Stomach (tissue), 9 donors: ENCODE data around the gene EPB41. TPM values are rescaled to one million over a fixed set of nuclear protein-coding genes. Genes with fewer than 3 reads are reported as not detected.

ENCODE experiments used
- DNase-seq, 2 donors: peaks; one replicate each; pipeline versions ENCODE4 v3.0.0 to v3.0.0-alpha.2; 2013 to 2019
- H3K27ac ChIP-seq, 5 donors: fragments of 200-600 bp in 4 of 5; sonication (generic) in 4 of 5; one replicate each; pipeline ENCODE4 v1.5.1; 2013 to 2019; ENCODE audit warnings: mild to moderate bottlenecking in 1 of 5, moderate library complexity in 1 of 5
- H3K27me3 ChIP-seq, 3 donors: fragments of 200-600 bp; sonication (generic); one replicate each; pipeline ENCODE4 v1.5.1; 2017 to 2019; ENCODE audit warnings: mixed run types in 1 of 3
- H3K36me3 ChIP-seq, 4 donors: fragments of 200-600 bp; sonication (generic); 1 replicate in 3 of 4; 2 replicates in 1 of 4; pipeline ENCODE4 v1.5.1; 2016 to 2019
- H3K4me1 ChIP-seq, 4 donors: fragments of 200-600 bp; sonication (generic); one replicate each; pipeline ENCODE4 v1.5.1; 2016 to 2019
- H3K4me3 ChIP-seq, 4 donors: fragments of 200-600 bp; sonication (generic) in 3 of 4; one replicate each; pipeline ENCODE4 v1.5.1; 2016 to 2019; ENCODE audit warnings: mild to moderate bottlenecking in 1 of 4
- H3K9me3 ChIP-seq, 4 donors: fragments of 200-600 bp; sonication (generic); one replicate each; pipeline ENCODE4 v1.5.1; 2016 to 2019
- CTCF ChIP-seq, 7 experiments: fragments of 450-650 bp in 4 of 7; fragments of 200-600 bp in 3 of 7; sonication (generic) in 3 of 7; IDR thresholded peaks; one replicate each; pipeline ENCODE4 v1.5.1; 2016 to 2019; ENCODE audit warnings: antibody characterized with exemption in 7 of 7, control low read depth in 2 of 7, mild to moderate bottlenecking in 1 of 7
- EP300 ChIP-seq: sonication (generic); formaldehyde crosslinking; IDR thresholded peaks from one replicate; pipeline ENCODE4 v1.6.1; 2017; ENCODE audit warnings: antibody characterized with exemption
- POLR2A ChIP-seq, 4 donors: fragments of 450-650 bp; IDR thresholded peaks; one replicate each; pipeline ENCODE4 v1.6.1; 2016; ENCODE audit warnings: antibody characterized with exemption in 4 of 4, control low read depth in 2 of 4, mild to moderate bottlenecking in 1 of 4, moderate library complexity in 1 of 4
- POLR2AphosphoS5 ChIP-seq, 3 donors: sonication (generic); formaldehyde crosslinking; IDR thresholded peaks; one replicate each; pipeline ENCODE4 v1.6.1; 2016; ENCODE audit warnings: antibody characterized with exemption in 3 of 3
- WGBS, 5 donors: extraction: QIAGEN DNeasy Blood & Tissue Kit in 3 of 5; methylation state at CpG; one replicate each; pipeline versions ENCODE4 v1.1.5 to v1.1.7; 2013 to 2018; 5-methylcytosine and 5-hydroxymethylcytosine counted together
- intact Hi-C: fragments of 100-400 bp; cut with DNase I; formaldehyde crosslinking; loops from one replicate; pipeline ENCODE4 v1.15.1; 2023; ENCODE audit warnings: low total_unique reads
- polyA plus RNA-seq, 3 donors: library from polyadenylated mRNA; stranded (reverse); fragments of 200-250 nt; gene quantifications; one replicate each; pipeline ENCODE4 v1.2.3, GENCODE V29; 2013
- total RNA-seq, 5 donors: library from RNA; depleted of rRNA; stranded (reverse); fragments of >200 nt; gene quantifications; one replicate each; pipeline versions ENCODE4 v1.1.0 to v1.2.3, GENCODE V29; 2014 to 2016
- donor health status: healthy with polysubstance abuse.
- donor health status: Bipolar disorder and iron deficiency.
- donor health status: healthy.

The EPB41 gene
- total and polyA plus RNA-seq, 8 donors, result 6.4 to 112 (median 48.1) TPM

- no peaks in the 10 kb centered on the region for H3K27me3 ChIP-seq
- TF ChIP-seq POLR2A (IDR thresholded peaks at IDR 0.05) (no peak), POLR2AphosphoS5 (IDR thresholded peaks at IDR 0.05) (no peak), EP300 (no peak), CTCF (IDR thresholded peaks at IDR 0.05) (no peak)
- no peaks in the 10 kb centered on the region for H3K9me3 ChIP-seq
- intact Hi-C loops, result no loop called here
- WGBS, 5 donors, result 92 to 100% (median 92%) methylated on average over 1 of the region's 1 CpG
- DNase-seq, result no peak
- no peak overlapping the region for H3K27ac ChIP-seq
- H3K36me3 ChIP-seq, result peaks cover 0 to 25% (median 15%) of the 10 kb centered on the region in 4 donors
- no peak overlapping the region for H3K4me3 ChIP-seq
- peaks cover 0 to 7% (median 0%) of the 10 kb centered on the region in 4 donors for H3K4me1 ChIP-seq
Measured at GRCh38 chr1:29055160-29055559, 140.8 kb downstream of the EPB41 start.

GRCh38 chr1:29056256-29056655 lies 141.9 kb downstream of the EPB41 start:
- peaks cover 0 to 26% (median 16%) of the 10 kb centered on the region in 4 donors for H3K36me3 ChIP-seq
- H3K27ac ChIP-seq, result no peak overlapping the region
- intact Hi-C loops, result no loop called here
- H3K4me1 ChIP-seq, result peaks cover 0 to 7% (median 0%) of the 10 kb centered on the region in 4 donors
- DNase-seq, result no peak
- H3K27me3 ChIP-seq, result no peaks in the 10 kb centered on the region
- no peak for TF ChIP-seq EP300
- TF ChIP-seq POLR2AphosphoS5 (IDR thresholded peaks at IDR 0.05), result no peak
- no peak for TF ChIP-seq CTCF (IDR thresholded peaks at IDR 0.05)
- no peak for TF ChIP-seq POLR2A (IDR thresholded peaks at IDR 0.05)
- no peaks in the 10 kb centered on the region for H3K9me3 ChIP-seq
- no peak overlapping the region for H3K4me3 ChIP-seq
- WGBS, 5 donors, result 95 to 99% (median 98%) methylated on average over 4 of the region's 4 CpGs

GRCh38 chr1:29057700-29058099 lies 143.3 kb downstream of the EPB41 start:
- no peaks in the 10 kb centered on the region for H3K27me3 ChIP-seq
- no peak overlapping the region for H3K4me3 ChIP-seq
- intact Hi-C loops, result no loop called here
- no peaks in the 10 kb centered on the region for H3K4me1 ChIP-seq
- no peak for DNase-seq
- H3K36me3 ChIP-seq, result peaks cover 0 to 26% (median 16%) of the 10 kb centered on the region in 4 donors
- TF ChIP-seq CTCF (IDR thresholded peaks at IDR 0.05) (no peak), POLR2AphosphoS5 (IDR thresholded peaks at IDR 0.05) (no peak), POLR2A (IDR thresholded peaks at IDR 0.05) (no peak), EP300 (no peak)
- H3K27ac ChIP-seq, result no peak overlapping the region
- no peaks in the 10 kb centered on the region for H3K9me3 ChIP-seq

- intact Hi-C loops, result no loop called here
- no peaks in the 10 kb centered on the region for H3K4me1 ChIP-seq
- 63 to 76% (median 71%) methylated on average over 4 of the region's 4 CpGs for WGBS, 5 donors
- no peak overlapping the region for H3K4me3 ChIP-seq
- peaks cover 0 to 38% (median 20%) of the 10 kb centered on the region in 4 donors for H3K36me3 ChIP-seq
- no peaks in the 10 kb centered on the region for H3K27me3 ChIP-seq
- TF ChIP-seq POLR2A (IDR thresholded peaks at IDR 0.05) (no peak), CTCF (IDR thresholded peaks at IDR 0.05) (no peak), POLR2AphosphoS5 (IDR thresholded peaks at IDR 0.05) (no peak), EP300 (no peak)
- DNase-seq, result no peak
- no peaks in the 10 kb centered on the region for H3K9me3 ChIP-seq
- H3K27ac ChIP-seq, result no peak overlapping the region
Measured at GRCh38 chr1:29062157-29062942, 148.0 kb downstream of the EPB41 start.
